GM18498 (cell line): ENCODE data around the gene KRT31.
"Not testable (repeated sequence)": the region's sequence is repeated elsewhere in the genome, so short reads cannot be mapped to it uniquely, and the experiment has no call there.

Experiments
- ATAC-seq: cut with Tn5 transposase; IDR thresholded peaks from one replicate; pipeline ENCODE4 v1.9.1; 2021; ENCODE audit warnings: mild to moderate bottlenecking, moderate library complexity; ENCODE audit not compliant: unreplicated experiment

The KRT31 gene

DNA sequence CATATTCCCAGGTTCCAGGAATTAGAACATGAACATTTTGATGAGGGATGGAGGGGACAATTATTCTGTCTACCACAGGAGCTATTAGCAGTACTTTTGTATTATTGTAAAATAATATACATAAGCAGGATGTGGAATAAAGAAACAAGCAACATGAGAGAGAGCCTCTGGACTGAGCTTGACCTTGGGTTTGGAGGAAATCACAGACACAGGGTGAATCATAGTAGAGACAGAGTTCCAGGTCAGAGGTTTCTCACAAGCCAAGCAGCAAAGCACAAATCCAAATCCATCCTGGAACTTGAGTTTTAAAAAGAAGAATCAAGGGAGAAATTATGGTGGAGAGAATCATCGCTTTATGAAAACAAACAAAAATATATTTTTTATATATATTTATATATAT lies 5.1 kb downstream of the KRT31 start:
- no peak for ATAC-seq

GRCh38 chr17:41391535-41391934 lies 5.9 kb downstream of the KRT31 start:
- ATAC-seq = no peak

- no peak for ATAC-seq
Measured at GRCh38 chr17:41390411-41390938, 6.9 kb downstream of the KRT31 start.

DNA sequence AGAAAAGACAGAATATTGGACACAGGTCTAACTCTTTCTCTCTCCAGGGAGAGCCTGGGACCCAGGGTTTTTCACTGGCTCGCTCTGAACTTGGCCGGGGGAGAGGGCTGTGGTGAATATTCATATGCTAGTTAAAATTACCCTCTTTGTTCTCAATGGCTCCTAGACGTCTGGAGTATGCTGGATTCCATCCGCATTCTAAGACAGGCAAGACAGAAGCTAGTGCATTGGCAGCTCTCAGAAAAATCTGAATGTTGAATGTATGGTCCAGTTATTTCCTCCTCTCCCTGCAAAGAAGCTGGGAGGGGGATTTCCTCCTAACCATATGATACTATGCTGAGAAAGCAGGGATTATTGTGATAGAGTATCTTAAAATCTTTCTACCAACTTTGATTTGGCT lies 9.7 kb downstream of the KRT31 start:
- no peak for ATAC-seq

GRCh38 chr17:41386227-41386626 lies 11.2 kb downstream of the KRT31 start:
- no peak for ATAC-seq

DNA sequence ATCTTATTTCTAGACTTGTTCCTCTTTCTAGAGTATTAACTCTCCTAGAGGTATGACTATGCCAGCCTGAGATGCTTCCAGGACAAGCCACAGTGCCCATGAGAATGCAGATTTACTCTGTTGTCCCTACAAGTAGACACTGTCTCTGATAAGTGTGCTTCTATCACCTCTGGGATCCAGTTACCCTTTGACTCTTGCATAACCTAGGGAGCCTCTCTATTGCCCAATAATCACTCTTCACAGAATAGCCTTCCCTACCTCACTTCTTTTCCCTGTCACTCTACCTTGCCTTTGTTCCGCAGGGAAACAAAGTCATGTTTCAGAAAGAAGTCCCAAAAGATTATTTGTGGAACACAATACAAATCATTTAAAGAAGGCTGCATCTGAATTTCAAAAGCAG lies 13.7 kb downstream of the KRT31 start:
- ATAC-seq = no peak

- ATAC-seq = no peak
Measured at GRCh38 chr17:41382394-41382793, 15.0 kb downstream of the KRT31 start.

DNA sequence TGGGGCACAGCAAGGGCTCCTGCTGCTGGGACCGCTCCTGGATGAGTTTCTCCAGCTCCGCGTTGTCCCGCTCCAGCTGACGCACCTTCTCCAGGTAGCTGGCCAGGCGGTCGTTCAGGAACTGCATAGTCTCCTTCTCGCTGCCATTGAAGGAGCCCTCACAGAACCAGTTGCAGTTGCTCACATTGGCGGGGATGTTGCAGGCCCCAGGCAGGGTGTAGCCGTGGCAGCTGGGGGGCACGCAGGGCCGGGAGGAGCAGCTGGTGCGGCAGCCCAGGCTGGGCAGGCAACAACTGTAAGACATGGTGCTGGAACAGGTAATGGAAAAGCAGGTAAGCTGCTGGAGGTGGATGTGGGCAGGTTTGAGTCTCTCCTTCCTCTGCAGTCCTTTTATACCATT lies 15.5 kb downstream of the KRT31 start, which contains the start of gene KRT34:
TSS of gene KRT34 (minus strand) at position 364 of the 400 bp plus-strand sequence. CDS start at position 304, 60 bp downstream.
- ATAC-seq = not testable (repeated sequence)

GRCh38 chr17:41380091-41380490 lies 17.3 kb downstream of the KRT31 start:
- ATAC-seq = not testable (repeated sequence)

GRCh38 chr17:41377546-41377945 lies 19.9 kb downstream of the KRT31 start:
- ATAC-seq = no peak

- no peak for ATAC-seq
Measured at GRCh38 chr17:41369713-41370112, 27.7 kb downstream of the KRT31 start, which contains the start of gene KRT33B. KRT33B (minus strand) TSS chr17:41369813; CDS start chr17:41369750, 63 bp downstream.

GRCh38 chr17:41369023-41369422 lies 28.4 kb downstream of the KRT31 start:
- no peak for ATAC-seq

DNA sequence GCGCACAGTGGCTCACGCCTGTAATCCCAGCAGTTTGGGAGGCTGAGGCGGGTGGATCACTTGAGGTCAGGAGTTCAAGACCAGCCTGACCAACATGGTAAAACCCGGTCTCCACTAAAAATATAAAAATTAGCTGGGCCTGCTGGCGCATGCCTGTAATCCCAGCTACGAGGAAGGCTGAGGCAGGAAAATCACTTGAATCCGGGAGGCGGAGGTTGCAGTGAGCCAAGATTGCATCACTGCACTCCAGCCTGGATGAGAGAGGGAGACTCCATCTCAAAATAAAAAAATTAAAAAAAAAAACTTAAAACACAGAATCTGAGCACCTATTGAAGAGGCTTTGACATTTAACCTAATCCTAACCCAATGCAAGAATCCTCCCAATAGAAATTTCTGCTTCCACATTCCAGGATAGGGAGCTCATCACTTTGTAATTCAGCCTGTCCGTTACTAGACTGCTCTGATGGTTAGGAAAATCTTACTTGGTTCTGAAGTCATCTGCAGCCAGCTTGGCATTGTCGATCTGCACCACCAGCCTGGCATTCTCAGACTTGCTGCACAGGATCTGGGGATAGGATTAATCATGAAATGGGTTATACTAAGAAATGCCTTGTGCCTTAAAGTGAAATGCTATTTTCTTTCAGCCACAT lies 29.9 kb downstream of the KRT31 start:
- no peak for ATAC-seq

GRCh38 chr17:41366070-41366469 lies 31.3 kb downstream of the KRT31 start:
- ATAC-seq = no peak

- ATAC-seq = no peak
Measured at GRCh38 chr17:41363881-41364280, 33.5 kb downstream of the KRT31 start.

DNA sequence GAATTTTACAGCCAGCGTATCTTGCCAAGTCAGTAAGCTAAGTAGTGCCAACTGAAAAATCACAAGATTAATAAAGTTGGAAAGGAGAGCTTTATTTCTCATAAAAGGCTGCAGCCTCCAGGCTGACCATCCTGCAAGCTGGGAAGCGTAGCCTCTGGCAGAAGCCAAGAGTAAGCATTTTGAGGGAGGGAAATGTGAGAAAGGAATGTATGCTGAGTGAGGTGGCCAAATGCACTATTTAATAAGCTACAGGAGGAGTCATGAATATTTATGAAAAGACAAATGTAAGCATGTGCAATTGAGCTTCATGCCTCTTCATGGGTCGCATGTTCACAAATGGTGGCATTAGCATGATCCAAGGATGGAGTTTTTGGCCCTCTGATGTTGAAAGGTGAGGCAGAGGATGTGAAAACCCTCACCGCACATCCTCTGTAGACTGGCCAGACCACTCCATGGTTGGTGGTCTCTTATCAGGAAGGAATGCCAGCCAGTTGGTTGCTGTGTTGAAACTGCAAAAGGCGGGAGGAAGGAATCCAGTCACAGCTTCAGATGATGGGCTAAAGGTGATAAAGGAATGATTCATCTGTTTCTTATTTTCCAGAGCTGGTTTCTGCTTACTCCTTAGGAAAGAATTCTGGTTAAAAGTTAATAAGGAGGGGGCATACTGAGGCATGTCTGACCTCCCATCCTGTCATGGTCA lies 37.0 kb downstream of the KRT31 start:
- no peak for ATAC-seq

DNA sequence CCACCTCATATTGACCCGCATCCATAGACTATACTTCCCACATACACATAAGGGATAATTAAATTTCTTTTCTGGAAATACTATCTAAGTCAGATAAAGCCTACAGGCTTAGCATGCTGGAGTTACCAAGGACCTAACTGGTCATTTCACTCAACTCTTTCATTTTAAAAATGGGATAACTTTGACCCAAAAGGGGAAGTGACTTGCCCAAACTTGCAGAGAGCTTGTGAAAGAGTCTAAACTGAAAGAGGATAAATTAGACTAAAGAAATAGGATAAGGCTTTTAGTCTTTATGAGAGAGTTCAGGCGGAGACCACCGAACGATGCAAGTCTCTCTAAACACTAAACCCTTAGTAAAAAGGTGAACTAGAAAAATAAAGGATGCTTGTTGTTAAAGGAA lies 42.9 kb downstream of the KRT31 start:
- ATAC-seq = no peak

- no peak for ATAC-seq
Measured at GRCh38 chr17:41352597-41353366, 44.6 kb downstream of the KRT31 start.

GRCh38 chr17:41351177-41351576 lies 46.2 kb downstream of the KRT31 start:
- no peak for ATAC-seq

- ATAC-seq = not testable (repeated sequence)
Measured at GRCh38 chr17:41350381-41350878, 47.0 kb downstream of the KRT31 start, which contains the start of gene KRT33A. KRT33A (minus strand) TSS chr17:41350828; CDS start chr17:41350767, 61 bp downstream.
